ENCODE results near the gene HELZ. TPM values are rescaled to one million over a fixed set of nuclear protein-coding genes. Genes with fewer than 3 reads are reported as not detected.

The HELZ gene
- total RNA-seq, 1 donor from 2014 or later: 65.8 TPM

- Mint-ChIP-seq H3K27ac (no peak overlapping the region), H3K4me3 (no peak overlapping the region), H3K4me1 (ENCODE audit: low read depth) (no peaks in the 10 kb centered on the region), H3K36me3 (ENCODE audit: low read depth) (no peaks in the 10 kb centered on the region), H3K27me3 (ENCODE audit: insufficient read depth) (no peaks in the 10 kb centered on the region), H3K9me3 (no peaks in the 10 kb centered on the region)
- intact Hi-C loops (cut with micrococcal nuclease): no loop called here
- no peak for DNase-seq (ENCODE audit: low spot score)
Observed at GRCh38 chr17:67033613-67034012, 211.4 kb downstream of the HELZ start.

GRCh38 chr17:67032985-67033384 is 212.0 kb downstream of the HELZ start:
- Mint-ChIP-seq H3K27me3 (ENCODE audit: insufficient read depth) (no peaks in the 10 kb centered on the region), H3K36me3 (ENCODE audit: low read depth) (no peaks in the 10 kb centered on the region), H3K4me1 (ENCODE audit: low read depth) (no peaks in the 10 kb centered on the region), H3K9me3 (no peaks in the 10 kb centered on the region), H3K27ac (no peak overlapping the region), H3K4me3 (no peak overlapping the region)
- DNase-seq (ENCODE audit: low spot score): no peak
- intact Hi-C loops (cut with micrococcal nuclease): no loop called here

- no peaks in the 10 kb centered on the region for H3K36me3 Mint-ChIP-seq (ENCODE audit: low read depth)
- DNase-seq (ENCODE audit: low spot score): no peak
- intact Hi-C loops (cut with micrococcal nuclease): no loop called here
Observed at GRCh38 chr17:67032382-67032781, 212.6 kb downstream of the HELZ start.

GRCh38 chr17:67030641-67031040 is 214.4 kb downstream of the HELZ start:
- no peak overlapping the region for H3K4me3 Mint-ChIP-seq
- H3K27me3 Mint-ChIP-seq (ENCODE audit: insufficient read depth): no peaks in the 10 kb centered on the region
- DNase-seq (ENCODE audit: low spot score): no peak
- no peaks in the 10 kb centered on the region for H3K4me1 Mint-ChIP-seq (ENCODE audit: low read depth)
- H3K27ac Mint-ChIP-seq: no peak overlapping the region
- no peaks in the 10 kb centered on the region for H3K9me3 Mint-ChIP-seq
- intact Hi-C loops (cut with micrococcal nuclease): no loop called here
- no peaks in the 10 kb centered on the region for H3K36me3 Mint-ChIP-seq (ENCODE audit: low read depth)

More at GRCh38 chr17:67032382-67032781, 212.6 kb downstream of the HELZ start:
- Mint-ChIP-seq H3K9me3 (no peaks in the 10 kb centered on the region), H3K4me1 (ENCODE audit: low read depth) (no peaks in the 10 kb centered on the region), H3K27ac (no peak overlapping the region), H3K27me3 (ENCODE audit: insufficient read depth) (no peaks in the 10 kb centered on the region), H3K4me3 (no peak overlapping the region)

GRCh38 chr17:67027031-67027628 is 217.9 kb downstream of the HELZ start:
- peaks cover 3% of the 10 kb centered on the region for H3K27me3 Mint-ChIP-seq (ENCODE audit: insufficient read depth)
- no peak overlapping the region for H3K27ac Mint-ChIP-seq
- H3K4me3 Mint-ChIP-seq: no peak overlapping the region
- no peak for DNase-seq (ENCODE audit: low spot score)
- no peaks in the 10 kb centered on the region for H3K9me3 Mint-ChIP-seq
- no peaks in the 10 kb centered on the region for H3K4me1 Mint-ChIP-seq (ENCODE audit: low read depth)
- intact Hi-C loops (cut with micrococcal nuclease): no loop called here
- H3K36me3 Mint-ChIP-seq (ENCODE audit: low read depth): no peaks in the 10 kb centered on the region

GRCh38 chr17:67026341-67026740 is 218.7 kb downstream of the HELZ start:
- peaks cover 3% of the 10 kb centered on the region for H3K27me3 Mint-ChIP-seq (ENCODE audit: insufficient read depth)
- H3K36me3 Mint-ChIP-seq (ENCODE audit: low read depth): no peaks in the 10 kb centered on the region
- no peaks in the 10 kb centered on the region for H3K9me3 Mint-ChIP-seq
- H3K4me1 Mint-ChIP-seq (ENCODE audit: low read depth): no peaks in the 10 kb centered on the region
- intact Hi-C loops (cut with micrococcal nuclease): no loop called here
- H3K27ac Mint-ChIP-seq: no peak overlapping the region
- H3K4me3 Mint-ChIP-seq: no peak overlapping the region
- DNase-seq (ENCODE audit: low spot score): no peak

- DNase-seq (ENCODE audit: low spot score): no peak
- peaks cover 3% of the 10 kb centered on the region for H3K27me3 Mint-ChIP-seq (ENCODE audit: insufficient read depth)
- no peak overlapping the region for H3K27ac Mint-ChIP-seq
- H3K4me1 Mint-ChIP-seq (ENCODE audit: low read depth): no peaks in the 10 kb centered on the region
- intact Hi-C loops (cut with micrococcal nuclease): no loop called here
- H3K4me3 Mint-ChIP-seq: no peak overlapping the region
- no peaks in the 10 kb centered on the region for H3K36me3 Mint-ChIP-seq (ENCODE audit: low read depth)
- H3K9me3 Mint-ChIP-seq: no peaks in the 10 kb centered on the region
Observed at GRCh38 chr17:67025216-67025792, 219.7 kb downstream of the HELZ start.

GRCh38 chr17:67024736-67025135 is 220.3 kb downstream of the HELZ start:
- no peak overlapping the region for H3K27ac Mint-ChIP-seq
- intact Hi-C loops (cut with micrococcal nuclease): no loop called here
- no peak overlapping the region for H3K4me3 Mint-ChIP-seq

GRCh38 chr17:67022451-67022810 is 222.6 kb downstream of the HELZ start:
- Mint-ChIP-seq H3K27ac (no peak overlapping the region), H3K36me3 (ENCODE audit: low read depth) (no peaks in the 10 kb centered on the region), H3K4me3 (no peak overlapping the region), H3K9me3 (no peaks in the 10 kb centered on the region), H3K27me3 (ENCODE audit: insufficient read depth) (peaks cover 3% of the 10 kb centered on the region), H3K4me1 (ENCODE audit: low read depth) (no peaks in the 10 kb centered on the region)
- intact Hi-C loops (cut with micrococcal nuclease): no loop called here
- no peak for DNase-seq (ENCODE audit: low spot score)

More at GRCh38 chr17:67024736-67025135, 220.3 kb downstream of the HELZ start:
- no peaks in the 10 kb centered on the region for H3K4me1 Mint-ChIP-seq (ENCODE audit: low read depth)
- peaks cover 3% of the 10 kb centered on the region for H3K27me3 Mint-ChIP-seq (ENCODE audit: insufficient read depth)
- no peak for DNase-seq (ENCODE audit: low spot score)
- no peaks in the 10 kb centered on the region for H3K36me3 Mint-ChIP-seq (ENCODE audit: low read depth)
- H3K9me3 Mint-ChIP-seq: no peaks in the 10 kb centered on the region

GRCh38 chr17:67021743-67022450 is 223.1 kb downstream of the HELZ start:
- Mint-ChIP-seq H3K27ac (no peak overlapping the region), H3K4me1 (ENCODE audit: low read depth) (no peaks in the 10 kb centered on the region), H3K27me3 (ENCODE audit: insufficient read depth) (peaks cover 3% of the 10 kb centered on the region), H3K9me3 (no peaks in the 10 kb centered on the region), H3K36me3 (ENCODE audit: low read depth) (no peaks in the 10 kb centered on the region), H3K4me3 (no peak overlapping the region)
- no peak for DNase-seq (ENCODE audit: low spot score)
- intact Hi-C loops (cut with micrococcal nuclease): no loop called here

- H3K36me3 Mint-ChIP-seq (ENCODE audit: low read depth): no peaks in the 10 kb centered on the region
- no peak overlapping the region for H3K4me3 Mint-ChIP-seq
- H3K27ac Mint-ChIP-seq: no peak overlapping the region
- no peak for DNase-seq (ENCODE audit: low spot score)
- intact Hi-C loops (cut with micrococcal nuclease): no loop called here
- no peaks in the 10 kb centered on the region for H3K9me3 Mint-ChIP-seq
- no peaks in the 10 kb centered on the region for H3K4me1 Mint-ChIP-seq (ENCODE audit: low read depth)
- peaks cover 3% of the 10 kb centered on the region for H3K27me3 Mint-ChIP-seq (ENCODE audit: insufficient read depth)
Observed at GRCh38 chr17:67021196-67021595, 223.8 kb downstream of the HELZ start.

All from activated T-helper 1 cell treated with anti-CD3 and anti-CD28 coated beads, Interleukin-12 subunit alpha, Interleukin-12 subunit beta, Interleukin-2, Interleukin-4 antibody, amounts not matched to agents 30 ng/mL and 10 ng/mL and 1 ng/mL, durations not matched to agents 14 hours and 24 hours and 36 hours (primary cell).